HepG2 (cell line): ENCODE data around the gene PCYOX1L. TPM values are rescaled to one million over a fixed set of nuclear protein-coding genes. Genes with fewer than 3 reads are reported as not detected.

Source experiments
- ATAC-seq: fragments of 200-7000 bp; cut with Tn5 transposase; 3 replicates; pipeline ENCODE4 v1.9.1; 2020; ENCODE audit warnings: mild to moderate bottlenecking, moderate library complexity
- BruUV-seq: library from RNA; stranded (reverse); fragments of 400-500 nt; replicated peaks from 2 replicates; lab custom pipeline; 2021; lab: Mats Ljungman, UMichigan
- CTCF ChIA-PET: fragments of 300-600 bp; formaldehyde crosslinking; extraction: SDS; loops from one replicate; lab custom pipeline; 2021; ENCODE audit warnings: low total read pairs, inconsistent platforms, low intra/inter-chr PET ratio; lab: Yijun Ruan, JAX
- POLR2A ChIA-PET: fragments of 350-600 bp; sonication (Branson Sonifier 250); formaldehyde crosslinking; loops from one replicate; lab custom pipeline; 2020; ENCODE audit warnings: antibody characterized with exemption, inconsistent platforms; lab: Yijun Ruan, JAX
- DNase-seq: peaks from one replicate; pipeline ENCODE4 v3.0.0-alpha.2; 2015; ENCODE audit warnings: low spot score
- FAIRE-seq: peaks from 3 replicates; lab custom pipeline; 2011; peaks lifted over from hg19 to GRCh38; lab: Jason Lieb, UNC
- H2AFZ ChIP-seq: one replicate; pipeline ENCODE4 v1.6.1; 2011; ENCODE audit warnings: low read length, inconsistent platforms
- H3K27ac ChIP-seq: fragments of 300-600 bp; 3 replicates; pipeline ENCODE4 v1.8.0; 2011; ENCODE audit warnings: mixed run types, mild to moderate bottlenecking, mixed read lengths, low read length, inconsistent platforms; ENCODE audit not compliant: insufficient read depth; ENCODE audit errors: extremely low read length
- H3K27me3 ChIP-seq, 2 experiments: fragments of 200-600 bp in 1 of 2; 2 replicates in 1 of 2; 3 replicates in 1 of 2; pipeline versions ENCODE4 v1.6.0 to v1.8.0; 2011; ENCODE audit warnings: low read length in 2 of 2, mild to moderate bottlenecking in 2 of 2, moderate library complexity in 2 of 2, inconsistent platforms in 1 of 2; ENCODE audit not compliant: insufficient read depth in 2 of 2, control insufficient read depth in 1 of 2
- H3K36me3 ChIP-seq, 2 experiments: fragments of 200-600 bp in 1 of 2; replicated peaks in 1 of 2; 2 replicates in 1 of 2; 3 replicates in 1 of 2; pipeline versions ENCODE4 v1.5.1 to v1.8.0; 2011; ENCODE audit warnings: low read length in 2 of 2, inconsistent platforms in 1 of 2; ENCODE audit not compliant: insufficient read depth in 2 of 2, control insufficient read depth in 1 of 2
- H3K4me1 ChIP-seq: 2 replicates; pipeline ENCODE4 v1.5.1; 2012; ENCODE audit warnings: low read length, inconsistent platforms; ENCODE audit not compliant: insufficient read depth
- H3K4me2 ChIP-seq: 2 replicates; pipeline ENCODE4 v1.6.0; 2011; ENCODE audit warnings: low read depth, low read length, inconsistent platforms
- H3K4me3 ChIP-seq, 3 experiments: fragments of 200-600 bp in 1 of 3; sonication (generic), shearing (Covaris generic) in 1 of 3; replicated peaks in 1 of 3; 2 replicates each; pipeline ENCODE4 v1.5.1; 2011 to 2016; ENCODE audit warnings: low read length in 3 of 3, inconsistent platforms in 2 of 3, low read depth in 2 of 3, mild to moderate bottlenecking in 2 of 3, control low read depth in 1 of 3, mixed read lengths in 1 of 3; ENCODE audit not compliant: insufficient read depth in 1 of 3
- H3K79me2 ChIP-seq: one replicate; pipeline ENCODE4 v1.6.1; 2011; ENCODE audit warnings: low read length, inconsistent platforms; ENCODE audit not compliant: insufficient read depth
- H3K9ac ChIP-seq: 2 replicates; pipeline ENCODE4 v1.6.0; 2011; ENCODE audit warnings: mild to moderate bottlenecking, low read depth, low read length, inconsistent platforms; ENCODE audit not compliant: insufficient read depth
- H3K9me3 ChIP-seq: 2 replicates; pipeline ENCODE4 v1.5.1; 2012; ENCODE audit warnings: mild to moderate bottlenecking, low read length
- H4K20me1 ChIP-seq: 2 replicates; pipeline ENCODE4 v1.6.0; 2011; ENCODE audit warnings: inconsistent platforms, mild to moderate bottlenecking, low read length, moderate library complexity; ENCODE audit not compliant: insufficient read depth
- ATF4 ChIP-seq, 2 experiments: fragments of 450-650 bp in 1 of 2; sonication (generic) in 1 of 2; formaldehyde crosslinking; IDR thresholded peaks; 2 replicates each; pipeline versions ENCODE4 v1.5.0 to v1.8.0; 2020 to 2022; ENCODE audit warnings: mild to moderate bottlenecking in 1 of 2, missing genetic modification reagents in 1 of 2
- CEBPB ChIP-seq: IDR thresholded peaks from 2 replicates; pipeline ENCODE4 v1.6.1; 2011; ENCODE audit warnings: low read depth, low read length, improper control_type of control experiment, borderline replicate concordance
- CEBPG ChIP-seq: IDR thresholded peaks from 2 replicates; pipeline ENCODE4 v1.6.1; 2016
- ESRRA ChIP-seq: sonication (generic); formaldehyde crosslinking; IDR thresholded peaks from 2 replicates; pipeline ENCODE4 v1.5.1; 2020; ENCODE audit warnings: mild to moderate bottlenecking, low read depth, missing genetic modification reagents
- RXRA ChIP-seq: sonication (generic); formaldehyde crosslinking; IDR thresholded peaks from 2 replicates; pipeline ENCODE4 v1.5.1; 2020; ENCODE audit warnings: missing genetic modification reagents
- ZNF224 ChIP-seq: sonication (generic); formaldehyde crosslinking; IDR thresholded peaks from 2 replicates; pipeline ENCODE4 v1.5.0; 2020; ENCODE audit warnings: mild to moderate bottlenecking, missing genetic modification reagents
- WGBS: methylation state at CpG from one replicate; pipeline ENCODE4 v1.1.6; 2017; ENCODE audit warnings: low lambda C conversion rate; 5-methylcytosine and 5-hydroxymethylcytosine counted together
- in situ Hi-C: cut with HindIII; loops from 2 replicates; pipeline ENCODE4 v1.10.0; 2017; ENCODE audit warnings: low pct_unique_long_range_greater_than_20kb; ENCODE audit not compliant: extremely low pct_ligation_motif_present
- intact Hi-C: fragments of 100-400 bp; cut with micrococcal nuclease; formaldehyde crosslinking; loops from one replicate; pipeline ENCODE4 v1.10.0; 2022; ENCODE audit not compliant: unreplicated experiment
- polyA plus RNA-seq, 8 experiments: library from polyadenylated mRNA; depleted of rRNA in 3 of 8; stranded (reverse) in 7 of 8; unstranded in 1 of 8; fragments of >200 nt; fragmentation: Illumina TruSeq in 4 of 8; extraction: Trizol in 4 of 8; gene quantifications; 2 replicates each; pipeline versions ENCODE4 v1.2.1 to v1.2.3, GENCODE V29; 2011 to 2016; ENCODE audit warnings: low read depth in 4 of 8, missing spikeins in 1 of 8, mixed read lengths in 1 of 8; ENCODE audit not compliant: insufficient read depth in 1 of 8
- total RNA-seq, 5 experiments: library from RNA; depleted of rRNA; stranded (reverse); fragments of >200 nt; fragmentation: Illumina TruSeq; extraction: Trizol; gene quantifications; 2 replicates each; pipeline ENCODE4 v1.2.3, GENCODE V29; 2016; ENCODE audit warnings: low read depth in 1 of 5

The PCYOX1L gene
- total and polyA plus RNA-seq, 2 of the 13 experiments (the other 11 are each of a cell fraction or from before 2014, with no cell fraction given) = 1.00 to 3.7 TPM

- in situ Hi-C loops = no loop called here
- Histone ChIP-seq H3K36me3 (no peaks in the 10 kb centered on the region), H3K4me2 (no peak overlapping the region), H3K4me3 (no peak overlapping the region), H3K27me3 (0 out of 5 replicates have a peak, but pooled peaks cover 0 to 3% of the 10 kb centered on the region in 2 experiments), H3K4me1 (peaks cover 74% of the 10 kb centered on the region), H4K20me1 (no peaks in the 10 kb centered on the region), H3K79me2 (no peaks in the 10 kb centered on the region), H3K27ac (no peak overlapping the region), H2AFZ (no peak overlapping the region), H3K9ac (no peak overlapping the region), H3K9me3 (no peaks in the 10 kb centered on the region)
- POLR2A ChIA-PET = no interaction called here
- no peak for ATAC-seq
- no peak for TF ChIP-seq RXRA (CRISPR knock-in tag)
- TF ChIP-seq CEBPG (CRISPR knock-in tag) = peak; percentile 70
- TF ChIP-seq CEBPB = peak; percentile 73
- peak; percentile 58; the same call in 1 of the 2 replicates for TF ChIP-seq ESRRA (CRISPR knock-in tag)
- peak in 1 of 2 experiments; percentile 43; a peak in 1 of 4 replicates for TF ChIP-seq ATF4 (CRISPR knock-in tag; IDR thresholded peaks at IDR 0.05)
- TF ChIP-seq ZNF224 (CRISPR knock-in tag) = no peak
- FAIRE-seq = no peak
- CTCF ChIA-PET = no interaction called here
- intact Hi-C loops = no loop called here
- WGBS = 44% methylated on average over 8 of the region's 10 CpGs
- BruUV-seq = no TSS peak
- DNase-seq = no peak
These were observed 57.5 kb downstream of the PCYOX1L start for GRCh38 chr5:149415066-149415967.
